HG03571 (cell line): ENCODE results near the gene ERFL.
A peak's percentile ranks its signal among the peaks of the same experiment; 100 is the strongest.

Experiments
- ATAC-seq: cut with Tn5 transposase; IDR thresholded peaks from one replicate; pipeline ENCODE4 v1.9.1; 2021; ENCODE audit not compliant: unreplicated experiment

Gene ERFL

DNA sequence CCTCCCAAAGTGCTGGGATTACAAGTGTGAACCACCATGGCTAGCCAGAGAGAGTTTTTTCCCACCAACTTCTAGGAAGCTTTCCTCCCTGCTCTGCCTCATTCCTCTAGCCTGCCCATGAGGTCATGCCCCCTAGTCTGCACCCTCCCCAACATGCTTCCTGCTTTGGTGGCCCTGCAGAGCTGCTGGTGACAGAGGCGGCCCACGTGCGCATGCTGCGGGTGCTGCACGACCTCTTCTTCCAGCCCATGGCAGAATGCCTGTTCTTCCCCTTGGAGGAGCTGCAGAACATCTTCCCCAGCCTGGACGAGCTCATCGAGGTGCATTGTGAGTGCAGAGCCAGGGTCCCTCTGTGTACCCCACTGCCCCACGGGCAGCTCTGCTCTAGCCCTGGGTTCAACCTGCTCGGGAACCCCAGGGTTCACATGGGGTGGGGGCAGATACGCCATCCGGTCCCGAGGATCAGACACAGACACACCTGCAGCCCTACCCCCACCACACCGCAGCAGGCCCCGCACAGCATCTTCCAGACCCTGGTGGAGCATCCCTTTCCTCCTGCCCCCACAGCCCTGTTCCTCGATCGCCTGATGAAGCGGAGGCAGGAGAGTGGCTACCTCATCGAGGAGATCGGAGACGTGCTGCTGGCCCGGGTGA, 26.4 kb downstream of the ERFL start:
- ATAC-seq: no peak

DNA sequence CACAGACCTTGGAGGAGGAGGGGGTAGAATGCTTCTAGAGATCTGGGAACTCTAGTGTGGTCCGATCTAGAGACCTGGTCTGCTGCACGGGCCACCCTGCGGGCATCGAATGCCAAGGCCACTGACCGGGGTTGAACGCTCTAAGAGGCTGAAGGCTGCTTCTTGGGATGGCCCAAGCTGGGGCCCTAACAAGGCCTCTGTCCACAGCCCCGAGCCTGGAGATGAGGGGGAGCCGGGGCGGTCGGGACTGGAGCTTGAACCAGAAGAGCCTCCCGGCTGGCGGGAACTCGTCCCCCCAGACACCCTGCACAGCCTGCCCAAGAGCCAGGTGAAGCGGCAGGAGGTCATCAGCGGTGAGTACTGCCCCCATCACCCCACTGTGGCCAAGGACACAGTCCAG, 30.0 kb downstream of the ERFL start:
- ATAC-seq: no peak

DNA sequence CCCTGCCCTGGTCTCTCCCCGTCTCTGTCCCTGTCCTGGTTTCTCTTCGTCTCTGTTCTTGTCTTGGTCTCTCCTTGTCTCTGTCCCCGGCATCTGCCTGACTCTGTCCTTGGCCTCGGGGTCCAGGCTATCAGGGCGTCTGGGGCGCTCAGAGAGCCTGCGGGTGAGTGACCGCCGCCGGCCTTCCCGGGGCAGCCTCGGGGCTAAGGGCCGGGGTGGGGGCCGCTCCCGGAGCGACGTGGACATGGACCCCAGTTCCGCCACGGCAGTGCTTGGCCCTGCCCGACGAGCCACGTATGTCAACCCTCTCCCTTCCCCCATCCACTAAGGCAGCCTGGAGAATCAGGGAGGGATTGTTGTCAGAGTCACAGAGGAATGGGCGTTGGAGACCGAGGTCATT, 30.4 kb downstream of the ERFL start:
- ATAC-seq: no peak

DNA sequence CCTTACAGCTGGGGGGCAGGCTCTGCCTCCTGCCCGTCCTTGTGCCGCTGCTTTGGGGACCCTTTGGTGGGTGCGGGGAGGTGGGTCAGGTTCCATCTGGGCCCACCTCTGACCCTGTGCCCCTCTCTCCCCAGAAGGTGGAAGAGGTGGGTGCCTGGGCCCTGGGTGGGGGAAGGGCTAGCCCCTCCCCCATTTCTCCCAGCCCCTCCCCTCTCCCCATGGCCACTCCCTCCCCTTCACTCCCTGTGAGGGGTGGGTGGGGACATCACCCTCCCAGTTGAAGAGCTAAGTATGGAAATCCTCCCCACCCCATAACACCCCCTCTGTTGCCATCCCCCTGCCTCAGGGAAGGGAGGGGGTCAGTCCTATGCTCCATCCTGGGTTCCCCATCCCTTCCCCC, 31.1 kb downstream of the ERFL start:
- ATAC-seq: no peak

DNA sequence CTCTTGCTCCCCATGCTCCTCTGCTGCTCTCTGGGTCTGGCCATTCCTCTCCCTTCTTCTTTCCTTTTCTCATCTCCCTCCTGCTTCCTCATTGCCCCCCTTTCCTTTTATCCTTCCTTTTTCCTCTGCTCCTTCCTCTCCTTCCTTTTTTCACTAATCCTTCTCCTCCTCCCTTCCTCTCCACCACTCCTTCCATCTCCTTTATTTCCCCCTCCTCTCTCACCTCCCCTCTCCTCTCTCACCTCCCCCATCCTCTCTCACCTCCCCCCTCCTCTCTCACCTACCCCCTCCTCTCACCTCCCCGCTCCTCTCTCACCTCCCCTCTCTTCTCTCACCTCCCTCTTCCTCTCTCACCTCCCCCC, 31.7 kb downstream of the ERFL start:
- ATAC-seq: no peak

DNA sequence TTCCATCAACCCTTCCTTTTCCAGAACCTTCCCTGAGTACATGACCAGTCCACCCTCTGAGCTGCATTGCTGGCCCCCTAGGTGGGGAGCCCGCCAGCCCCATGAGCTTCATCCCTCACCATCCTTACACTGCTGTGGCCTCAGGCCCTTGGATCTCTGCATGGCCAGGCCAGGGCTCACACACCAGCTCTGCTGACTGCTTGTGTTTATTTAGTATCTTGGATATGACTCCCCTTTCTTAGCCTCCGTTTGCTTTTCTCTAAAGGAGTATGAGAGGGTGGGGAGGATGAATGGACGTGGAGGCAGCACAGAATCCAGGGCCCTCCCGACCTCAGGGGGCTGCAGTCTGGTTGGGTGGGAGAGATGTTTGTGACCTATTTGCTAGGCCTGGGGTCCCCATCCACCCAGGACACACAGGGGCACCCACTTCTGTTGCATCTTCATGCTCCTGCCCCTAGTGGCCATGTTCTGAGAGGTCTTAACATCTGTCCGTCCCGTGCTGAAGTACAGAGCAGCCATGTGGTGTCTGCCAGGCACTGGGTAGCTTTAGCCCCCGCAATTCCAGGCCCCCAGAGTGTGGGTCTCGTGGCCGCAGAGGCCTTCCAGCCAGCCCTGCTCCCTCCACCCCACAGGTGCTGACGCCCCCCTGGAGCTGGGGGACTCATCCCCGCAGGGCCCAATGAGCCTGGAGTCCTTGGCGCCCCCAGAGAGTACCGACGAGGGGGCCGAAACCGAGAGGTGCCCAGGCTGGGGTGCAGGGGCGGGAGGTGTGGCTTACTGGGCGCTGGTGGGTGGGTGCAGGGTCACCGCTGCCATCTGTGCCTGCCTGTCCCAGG, 32.3 kb downstream of the ERFL start:
- no peak for ATAC-seq

DNA sequence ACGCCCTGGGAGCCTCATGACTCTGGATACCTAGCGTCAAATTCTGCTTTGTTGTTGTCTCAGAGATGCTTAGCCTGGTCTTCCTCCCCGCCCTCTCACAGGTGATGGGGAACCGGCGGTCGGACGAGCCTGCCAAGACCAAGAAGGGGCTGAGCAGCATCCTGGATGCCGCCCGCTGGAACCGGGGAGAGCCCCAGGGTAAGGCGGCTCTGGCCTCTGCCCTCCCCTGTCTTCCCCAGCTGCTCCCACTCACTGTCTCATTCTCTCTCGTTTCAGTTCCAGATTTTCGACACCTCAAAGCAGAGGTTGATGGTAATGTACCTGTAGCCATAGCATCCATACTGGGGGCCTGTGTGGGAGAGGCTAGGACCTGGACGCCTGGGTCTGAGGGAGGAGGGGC, 33.9 kb downstream of the ERFL start:
- ATAC-seq: no peak

DNA sequence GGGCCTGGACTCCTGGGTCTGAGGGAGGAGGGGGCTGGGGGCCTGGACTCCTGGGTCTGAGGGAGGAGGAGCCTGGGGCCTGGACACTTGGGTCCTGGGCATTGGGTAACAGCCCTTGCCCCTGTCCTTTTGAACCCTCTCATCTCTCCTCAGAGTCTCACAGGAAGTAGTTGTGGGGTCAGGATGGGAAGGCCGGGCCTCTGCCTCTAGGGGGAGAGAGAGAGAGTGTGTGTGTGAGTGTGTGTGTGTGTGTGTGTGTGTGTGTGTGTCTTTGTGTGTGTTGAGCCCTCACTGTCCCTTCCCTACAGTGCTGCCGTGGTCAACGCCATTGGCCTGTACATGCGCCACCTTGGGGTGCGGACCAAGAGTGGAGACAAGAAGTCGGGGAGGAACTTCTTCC, 34.4 kb downstream of the ERFL start:
- no peak for ATAC-seq

DNA sequence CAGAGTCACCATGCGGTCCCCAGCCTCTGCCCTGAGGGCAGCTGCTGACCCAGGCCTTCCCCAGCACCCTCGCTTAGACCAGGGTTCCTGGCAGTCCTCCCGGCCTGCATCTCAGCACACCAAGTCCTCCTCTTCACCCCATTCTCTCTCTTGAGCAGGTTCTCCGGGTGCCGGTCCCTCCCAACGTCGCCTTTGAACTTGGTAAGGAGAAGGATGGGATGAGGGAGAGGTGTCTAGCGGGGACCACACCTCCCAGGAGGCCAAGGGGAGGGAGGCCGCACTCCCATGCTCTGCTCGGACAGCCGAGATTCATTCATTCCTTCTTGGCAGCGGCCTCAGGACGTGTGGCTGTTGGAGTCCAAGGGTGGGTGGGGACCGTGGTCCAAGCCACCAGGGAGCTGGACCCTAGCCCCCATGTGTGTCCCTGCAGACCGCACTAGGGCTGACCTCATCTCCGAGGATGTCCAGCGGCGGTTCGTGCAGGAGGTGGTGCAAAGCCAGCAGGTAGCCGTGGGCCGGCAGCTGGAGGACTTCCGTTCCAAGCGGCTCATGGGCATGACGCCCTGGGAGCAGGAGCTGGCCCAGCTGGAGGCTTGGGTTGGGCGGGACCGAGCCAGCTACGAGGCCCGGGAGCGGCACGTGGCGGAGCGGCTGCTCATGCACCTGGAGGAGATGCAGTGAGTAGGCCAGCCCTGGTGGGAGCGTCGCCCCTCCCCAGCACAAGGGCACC, 35.9 kb downstream of the ERFL start:
- no peak for ATAC-seq

DNA sequence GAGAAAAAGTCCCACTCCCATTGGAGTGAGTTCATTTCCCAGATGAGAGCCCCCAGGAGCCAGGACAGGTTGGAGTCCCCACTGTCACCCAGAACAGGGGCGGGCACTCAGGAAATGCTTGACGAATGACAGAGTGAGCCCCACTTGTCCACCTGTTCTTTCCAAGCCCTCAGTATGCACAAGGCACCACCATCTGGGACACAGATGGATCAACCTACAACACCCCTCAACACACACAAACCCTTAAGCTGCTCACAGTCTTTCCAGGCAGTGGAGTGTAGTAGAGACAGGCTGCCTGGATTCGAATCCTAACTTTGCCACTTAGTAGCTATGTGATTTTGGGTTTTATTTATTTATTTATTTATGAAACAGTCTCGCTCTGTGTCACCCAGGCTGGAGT, 37.3 kb downstream of the ERFL start:
- no peak for ATAC-seq

DNA sequence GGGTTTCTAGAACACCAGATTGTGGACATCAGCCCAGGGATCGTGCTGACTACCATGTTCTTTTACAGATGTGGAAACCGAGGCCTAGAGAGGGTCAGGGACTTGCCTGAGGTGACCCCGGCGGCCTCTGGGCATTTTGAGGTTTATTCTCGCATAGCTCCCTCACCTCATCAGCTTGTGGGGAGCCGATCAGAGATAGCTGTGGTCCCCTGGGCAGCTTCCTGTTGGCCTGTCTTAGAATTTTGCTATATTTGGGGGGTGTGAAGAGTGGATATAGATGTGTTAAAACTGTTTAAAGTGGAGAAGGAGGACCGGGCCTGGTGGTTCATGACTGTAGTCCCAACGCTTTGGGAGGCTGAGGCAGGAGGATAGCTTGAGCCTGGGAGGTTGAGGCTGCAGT, 38.4 kb downstream of the ERFL start:
- no peak for ATAC-seq

DNA sequence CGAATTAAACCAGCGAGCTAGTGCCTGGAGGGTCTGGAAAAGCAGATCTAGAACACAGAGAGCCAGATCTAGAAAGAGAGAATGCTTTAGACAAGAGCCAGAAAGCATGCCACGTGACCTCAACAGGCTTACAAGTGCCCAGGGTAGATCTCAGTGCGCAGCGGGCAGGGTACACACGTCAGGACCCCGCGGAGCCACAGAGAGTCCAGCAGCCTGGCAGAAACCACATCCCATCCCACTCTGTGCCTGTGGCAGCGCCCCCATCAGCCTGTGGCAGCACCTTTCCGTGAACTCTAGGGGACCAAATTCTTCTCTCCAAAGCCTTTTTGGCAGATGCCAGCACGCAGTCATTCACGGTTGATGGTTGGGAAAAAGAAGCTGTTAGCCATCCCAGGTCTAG, 39.3 kb downstream of the ERFL start:
- no peak for ATAC-seq

DNA sequence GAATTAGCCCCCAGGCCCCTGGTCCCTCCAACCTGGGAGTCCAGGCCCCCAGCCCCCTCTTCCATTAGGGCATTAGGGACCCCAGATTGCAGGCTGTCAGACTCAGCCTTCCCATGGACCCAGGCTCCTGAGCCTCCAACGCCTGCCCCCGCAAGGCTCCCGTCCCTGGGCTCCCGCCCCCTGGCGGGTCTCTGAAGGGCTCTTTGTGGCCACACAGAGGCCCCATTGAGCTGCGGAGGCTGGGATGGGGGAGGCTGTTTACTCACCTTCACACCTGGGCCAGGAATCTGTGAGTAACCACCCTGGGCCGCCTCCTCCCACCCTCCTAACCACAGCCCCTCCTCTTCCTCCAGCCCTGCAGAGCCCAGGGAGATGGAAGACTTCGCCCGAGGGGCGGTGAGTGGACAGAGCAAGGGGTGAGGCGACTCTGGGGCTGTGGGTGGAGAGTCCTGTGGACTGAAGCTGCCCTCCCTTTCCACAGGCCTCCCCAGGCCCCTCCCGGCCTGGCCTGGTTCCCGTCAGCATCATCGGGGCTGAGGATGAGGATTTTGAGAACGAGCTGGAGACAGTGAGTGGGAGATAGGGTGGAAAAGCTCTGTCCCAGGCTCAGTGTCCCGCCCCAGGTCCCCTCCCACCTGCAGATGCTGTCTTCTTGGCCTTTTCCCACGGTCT, 40.4 kb downstream of the ERFL start:
- no peak for ATAC-seq

DNA sequence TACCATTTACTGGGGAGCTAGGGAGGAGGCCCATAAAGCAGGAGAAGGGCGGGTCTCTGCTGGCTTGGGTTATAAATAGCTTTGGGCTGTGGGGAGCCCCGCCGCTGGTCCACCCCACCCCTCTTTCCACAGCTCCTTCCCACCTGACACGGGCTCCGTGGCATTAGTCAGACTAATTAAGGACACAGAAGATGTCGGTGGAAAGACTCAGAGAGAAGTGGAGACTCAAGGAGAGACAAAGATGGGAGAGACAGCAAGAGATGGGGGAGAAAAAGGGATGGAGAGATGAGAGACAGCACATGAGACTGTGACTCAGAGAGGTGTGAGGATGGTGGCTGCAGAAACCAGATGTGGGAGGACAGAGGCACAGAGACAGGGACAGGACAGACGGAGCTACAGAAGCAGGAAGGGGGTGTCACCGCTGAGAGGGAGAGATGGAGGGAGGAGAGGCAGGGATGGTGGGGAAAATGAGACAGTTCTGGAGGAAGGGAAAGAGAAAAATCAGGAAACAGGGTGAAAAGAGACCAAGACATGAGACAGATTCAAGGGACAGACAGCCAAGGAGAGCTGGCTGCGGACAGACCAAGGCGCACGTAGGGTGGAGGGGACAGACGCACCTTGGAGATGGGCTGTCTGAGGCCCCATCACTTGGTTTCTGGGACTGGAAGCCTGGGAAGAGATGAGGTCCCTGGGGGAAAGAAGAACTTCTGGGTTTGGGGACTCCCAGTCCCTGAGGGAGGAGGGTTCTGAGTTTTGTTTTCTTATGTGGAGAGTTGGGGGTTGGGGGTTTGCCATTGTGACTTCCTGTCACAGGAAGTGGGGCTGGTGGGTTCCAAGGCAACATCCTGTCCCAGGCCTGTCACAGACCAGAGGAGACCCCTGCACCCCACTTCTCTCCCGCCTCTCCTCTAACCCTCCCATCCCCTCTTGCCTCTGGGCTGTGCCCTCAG, 41.2 kb downstream of the ERFL start:
- ATAC-seq: no peak

DNA sequence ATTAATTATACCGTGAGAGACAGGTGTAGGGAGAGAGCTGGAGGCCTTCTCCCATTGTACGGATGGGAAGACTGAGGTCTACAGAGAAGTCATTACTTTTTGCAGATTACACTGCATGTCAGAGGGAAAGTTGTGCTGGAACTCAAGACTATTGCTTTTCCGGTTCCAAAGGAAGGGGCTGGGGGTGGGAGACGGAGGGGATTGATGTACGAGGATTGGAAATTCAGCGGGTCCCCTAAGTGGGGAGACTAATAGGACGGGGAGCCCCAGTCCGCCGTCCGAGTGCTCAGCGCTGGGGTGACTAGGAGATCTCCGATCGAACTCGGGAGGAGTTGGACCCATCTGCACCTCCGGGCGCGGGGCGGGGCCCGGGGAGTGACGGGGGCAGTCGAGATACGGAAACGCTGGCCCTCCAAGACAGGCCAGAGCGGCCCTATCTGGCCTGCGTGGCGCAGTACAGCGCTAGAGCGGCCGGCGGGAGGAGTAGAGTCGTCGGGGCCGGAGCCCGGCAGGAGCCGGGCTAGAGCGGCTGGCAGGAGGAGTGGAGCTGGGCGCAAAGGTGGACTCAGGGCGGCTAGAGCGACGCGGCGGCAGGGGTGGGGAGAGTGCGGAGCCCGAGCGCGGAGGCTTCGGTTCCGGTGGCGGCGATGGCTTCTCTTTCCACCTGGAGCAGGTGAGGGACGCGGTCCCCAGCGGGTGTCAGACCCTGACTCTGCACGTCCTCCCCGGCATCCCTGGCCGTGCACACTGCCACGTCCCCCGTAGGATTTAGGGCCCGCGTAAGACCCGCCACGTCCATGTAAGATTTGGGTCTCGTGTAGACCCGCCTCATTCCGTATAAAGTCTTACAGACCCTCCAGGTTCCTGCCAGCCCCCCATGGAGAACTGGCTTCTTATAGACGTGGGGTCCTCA, 44.2 kb downstream of the ERFL start:
- ATAC-seq: peak; percentile 74

DNA sequence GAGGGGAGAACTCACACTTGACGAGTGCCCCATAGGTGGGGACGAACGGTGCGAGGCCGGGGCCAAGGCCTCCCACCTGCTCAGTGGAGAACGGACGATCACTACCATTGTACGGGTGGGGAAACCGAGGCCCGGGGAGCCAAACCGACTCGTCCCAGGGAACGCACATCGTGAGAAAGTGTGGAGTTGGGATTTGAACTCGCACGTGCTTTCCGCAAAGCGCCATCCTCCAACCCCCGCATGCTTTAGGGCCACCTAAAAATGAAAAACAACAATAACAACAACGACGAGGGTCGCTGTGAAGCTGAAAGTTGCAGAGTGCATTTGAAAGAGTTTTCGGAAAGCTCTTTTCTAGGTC, 44.8 kb downstream of the ERFL start:
- ATAC-seq: no peak

DNA sequence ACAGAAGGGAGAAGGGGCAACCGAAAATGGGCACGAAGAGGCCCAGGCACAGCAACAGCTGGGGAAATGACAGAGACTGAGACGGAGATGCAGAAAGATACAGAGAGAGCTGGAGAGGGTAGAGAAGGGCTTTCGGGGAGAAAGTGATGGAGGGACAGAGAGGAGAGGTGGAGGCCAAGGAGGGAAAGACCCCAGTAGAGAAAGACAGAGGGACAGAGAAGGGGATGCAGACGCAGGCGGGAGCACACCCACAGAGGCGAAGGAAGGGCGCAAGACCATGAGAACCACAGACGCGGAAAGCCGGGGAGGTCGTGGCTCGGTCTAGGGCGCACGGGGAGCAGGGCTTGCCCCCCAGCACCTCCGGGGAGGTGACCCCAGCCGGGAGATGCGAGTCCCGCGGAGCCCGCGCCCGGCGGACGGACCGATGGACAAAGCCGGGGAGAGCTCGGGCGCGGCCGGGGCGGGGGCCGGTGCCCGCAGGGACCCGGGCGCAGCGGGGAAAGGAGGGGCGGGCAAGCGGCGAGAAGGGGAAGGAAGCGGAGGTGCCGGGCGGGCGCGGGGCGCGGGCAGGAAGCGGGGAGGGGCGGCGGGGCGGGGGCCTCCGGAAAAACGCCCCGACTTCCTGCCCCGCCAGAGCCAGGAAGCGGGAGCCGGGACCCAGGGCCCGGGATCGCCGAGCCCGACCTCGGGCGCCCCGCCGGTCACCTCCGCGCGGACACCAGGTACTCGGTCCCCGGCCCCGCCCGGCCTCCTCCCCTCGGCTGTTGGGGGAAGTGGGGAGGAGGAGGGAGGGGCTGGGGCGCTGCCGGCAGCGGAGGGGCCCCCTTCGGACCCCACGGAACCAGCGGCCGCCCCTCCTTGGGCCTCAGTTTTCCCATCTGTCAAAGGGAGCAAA, 45.4 kb downstream of the ERFL start, which contains the start of gene ARHGEF1:
TSS of gene ARHGEF1 (plus strand) at position 617 of the 895 bp plus-strand sequence. CDS start 4,899 bp downstream, outside the sequence.
- no peak for ATAC-seq

DNA sequence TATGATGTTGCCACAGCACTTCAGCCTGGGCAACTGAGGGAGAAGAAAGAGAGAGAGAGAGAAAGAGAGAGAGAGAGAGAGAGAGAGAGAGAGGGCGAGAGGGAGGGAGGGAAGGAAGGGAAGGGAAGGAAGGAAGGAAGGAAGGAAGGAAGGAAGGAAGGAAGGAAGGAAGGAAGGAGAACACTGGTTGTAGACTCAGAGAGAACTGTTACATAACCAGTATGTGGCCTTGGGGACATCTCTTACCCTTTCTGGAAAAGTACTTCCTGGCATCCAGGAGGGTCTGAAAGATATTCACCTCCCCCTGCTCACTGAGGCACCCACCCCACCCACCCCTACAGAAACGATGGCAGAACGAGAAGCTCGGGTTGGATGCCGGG, 47.9 kb downstream of the ERFL start:
- no peak for ATAC-seq
